ENCODE data around the gene SSB.

GRCh38 chr2:169860149-169860548, 61.5 kb downstream of the SSB start:
- no peak for TF ChIP-seq POLR2AphosphoS5 (IDR thresholded peaks at IDR 0.05; ENCODE audit: low read depth, low read length)
- no peak for TF ChIP-seq POLR2A (IDR thresholded peaks at IDR 0.05; ENCODE audit: low read depth, low read length)
- TF ChIP-seq TAF1 (IDR thresholded peaks at IDR 0.05; ENCODE audit: low read depth, low read length), result no peak
- TF ChIP-seq SPI1 (IDR thresholded peaks at IDR 0.05; ENCODE audit: low read depth, low read length), result no peak
- TF ChIP-seq POU2F2 (IDR thresholded peaks at IDR 0.05; ENCODE audit: low read depth, low read length), result no peak
- no peak for TF ChIP-seq PAX5 (IDR thresholded peaks at IDR 0.05; ENCODE audit: insufficient read depth, low read length, severe bottlenecking)

Measured in GM12891 (cell line).